HS-27A (cell line): ENCODE results near the gene MYH14.

Source experiments
- DNase-seq: peaks from one replicate; pipeline ENCODE4 v3.0.0-alpha.2; 2012; ENCODE audit warnings: low read depth, missing footprints

MYH14 gene

GRCh38 chr19:50203281-50204080, at the start of gene MYH14:
TSS of gene MYH14 (plus strand) at chr19:50203622. CDS start at chr19:50210366, 6,744 bp downstream.
- DNase-seq, result no peak

GRCh38 chr19:50154529-50154928, 48.9 kb upstream of the MYH14 start:
- no peak for DNase-seq

- DNase-seq, result no peak
Observed at GRCh38 chr19:50155520-50156109, 47.8 kb upstream of the MYH14 start.

GRCh38 chr19:50158577-50158976, 44.8 kb upstream of the MYH14 start:
- DNase-seq, result no peak

GRCh38 chr19:50159078-50159477, 44.3 kb upstream of the MYH14 start:
- no peak for DNase-seq

GRCh38 chr19:50162988-50163387, 40.4 kb upstream of the MYH14 start, which contains the start of gene IZUMO2:
TSS of gene IZUMO2 (minus strand) at chr19:50163281. CDS start at chr19:50163194, 87 bp downstream.
- no peak for DNase-seq

GRCh38 chr19:50167314-50167721, 36.1 kb upstream of the MYH14 start:
- DNase-seq, result no peak

- no peak for DNase-seq
Observed at GRCh38 chr19:50171752-50172151, 31.7 kb upstream of the MYH14 start.

GRCh38 chr19:50172726-50173125, 30.7 kb upstream of the MYH14 start:
- DNase-seq, result no peak

- DNase-seq, result no peak
Observed at GRCh38 chr19:50173127-50173526, 30.3 kb upstream of the MYH14 start.

GRCh38 chr19:50174100-50174793, 29.2 kb upstream of the MYH14 start:
- no peak for DNase-seq

- no peak for DNase-seq
Observed at GRCh38 chr19:50175924-50176323, 27.5 kb upstream of the MYH14 start.

- DNase-seq, result no peak
Observed at GRCh38 chr19:50176775-50177174, 26.6 kb upstream of the MYH14 start.

GRCh38 chr19:50178320-50178719, 25.1 kb upstream of the MYH14 start:
- DNase-seq, result no peak

- no peak for DNase-seq
Observed at GRCh38 chr19:50178859-50179537, 24.4 kb upstream of the MYH14 start.

GRCh38 chr19:50181121-50181520, 22.3 kb upstream of the MYH14 start:
- DNase-seq, result no peak

GRCh38 chr19:50184196-50184595, 19.2 kb upstream of the MYH14 start:
- no peak for DNase-seq

GRCh38 chr19:50187937-50188336, 15.5 kb upstream of the MYH14 start:
- no peak for DNase-seq

GRCh38 chr19:50189331-50189730, 14.1 kb upstream of the MYH14 start:
- no peak for DNase-seq

GRCh38 chr19:50190439-50190891, 13.0 kb upstream of the MYH14 start:
- no peak for DNase-seq

GRCh38 chr19:50191216-50191615, 12.2 kb upstream of the MYH14 start:
- DNase-seq, result no peak
